GDM1 (cell line): ENCODE results near the gene RAPGEF4.
"Not testable (repeated sequence)": the region's sequence is repeated elsewhere in the genome, so short reads cannot be mapped to it uniquely, and the experiment has no call there.

Source experiments
- DNase-seq: peaks from one replicate; lab custom pipeline; 2025; lab: John Stamatoyannopoulos, UW

RAPGEF4 gene

GRCh38 chr2:173034143-173034542, 298.5 kb downstream of the RAPGEF4 start:
- DNase-seq: no peak

DNA sequence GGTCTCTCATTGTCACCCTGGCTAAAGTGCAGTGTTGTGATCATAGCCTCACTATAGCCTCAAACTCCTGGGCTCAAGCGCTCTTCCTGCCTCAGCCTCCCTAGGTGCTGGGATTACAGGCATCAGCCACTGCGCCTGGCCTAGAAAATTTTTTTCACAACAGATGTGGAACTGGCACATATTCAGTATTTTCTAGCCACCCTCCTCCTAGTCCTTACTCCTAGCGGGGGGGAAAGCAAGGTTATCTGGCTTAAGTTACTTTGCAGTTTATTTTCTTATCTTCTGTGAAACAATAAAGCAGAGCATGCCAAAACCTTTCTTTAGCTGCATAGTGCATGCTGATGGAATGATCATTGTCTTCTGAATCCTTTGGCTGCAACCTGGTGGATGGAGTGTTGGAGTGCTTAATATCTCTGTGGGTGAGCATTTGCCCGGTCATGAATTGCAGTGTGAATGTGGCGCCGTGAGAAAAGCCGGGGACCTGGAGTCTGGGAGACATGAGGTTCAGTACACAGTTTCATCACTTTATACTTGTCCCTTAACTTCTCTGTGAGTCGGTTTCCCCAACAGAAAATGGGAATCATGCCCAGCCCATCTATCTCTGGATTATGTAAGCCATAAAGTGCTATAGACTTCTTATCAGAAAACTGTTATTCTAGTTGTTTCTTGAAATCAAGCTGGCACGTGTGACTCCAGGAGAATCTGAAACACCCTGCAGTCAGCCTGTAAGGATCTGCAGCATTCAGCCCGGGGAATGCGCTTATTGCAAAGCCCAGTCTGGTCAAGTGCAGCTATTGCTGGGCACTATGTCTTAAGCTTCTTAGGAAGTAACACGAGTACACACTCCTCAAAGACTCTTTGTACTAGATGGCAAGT, 301.8 kb downstream of the RAPGEF4 start:
- no peak for DNase-seq

GRCh38 chr2:173038257-173038656, 302.6 kb downstream of the RAPGEF4 start:
- DNase-seq: not testable (repeated sequence)

- no peak for DNase-seq
These were observed 305.1 kb downstream of the RAPGEF4 start for GRCh38 chr2:173040729-173041128.

DNA sequence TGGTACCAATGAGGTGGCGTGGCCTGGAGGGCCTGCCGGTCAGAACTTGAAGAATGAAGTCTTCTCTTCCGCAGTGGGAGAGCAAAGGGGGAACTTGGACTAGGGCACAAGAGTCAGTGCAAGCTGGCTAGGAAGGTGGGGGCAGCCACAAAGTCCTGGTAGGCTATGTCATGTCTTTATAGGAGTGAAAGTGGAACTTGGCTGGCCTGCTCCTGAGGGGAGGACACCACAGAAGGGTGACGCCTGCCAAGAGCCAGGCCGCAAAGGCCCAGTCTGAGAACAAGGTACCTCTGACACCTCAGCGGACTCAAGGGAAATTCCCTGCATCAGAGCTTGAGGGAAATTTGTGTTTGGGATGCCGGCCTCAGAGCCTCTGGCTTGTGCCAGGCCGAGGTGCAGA, 307.8 kb downstream of the RAPGEF4 start:
- no peak for DNase-seq

- no peak for DNase-seq
These were observed 308.4 kb downstream of the RAPGEF4 start for GRCh38 chr2:173043897-173044519.

- DNase-seq: no peak
These were observed 309.0 kb downstream of the RAPGEF4 start for GRCh38 chr2:173044686-173045085.

DNA sequence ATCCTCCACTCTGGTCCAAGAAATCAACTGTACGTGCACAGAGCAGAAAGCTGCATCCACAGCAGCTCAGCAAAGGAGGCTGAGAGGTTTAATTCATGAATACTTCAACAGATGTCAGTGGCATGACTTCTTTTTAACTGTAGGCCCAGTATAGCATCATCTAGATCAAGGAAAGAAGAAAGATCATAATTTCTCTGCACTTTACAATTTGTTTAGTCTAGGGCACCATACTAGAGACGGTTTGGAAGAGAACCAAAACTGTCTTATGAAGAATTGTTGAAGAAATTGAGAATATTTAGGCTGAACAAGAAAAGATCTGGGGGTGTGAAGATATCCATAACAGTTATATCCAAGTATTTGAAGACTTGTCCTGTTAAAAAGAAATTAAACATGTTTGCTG, 309.5 kb downstream of the RAPGEF4 start:
- DNase-seq: no peak

DNA sequence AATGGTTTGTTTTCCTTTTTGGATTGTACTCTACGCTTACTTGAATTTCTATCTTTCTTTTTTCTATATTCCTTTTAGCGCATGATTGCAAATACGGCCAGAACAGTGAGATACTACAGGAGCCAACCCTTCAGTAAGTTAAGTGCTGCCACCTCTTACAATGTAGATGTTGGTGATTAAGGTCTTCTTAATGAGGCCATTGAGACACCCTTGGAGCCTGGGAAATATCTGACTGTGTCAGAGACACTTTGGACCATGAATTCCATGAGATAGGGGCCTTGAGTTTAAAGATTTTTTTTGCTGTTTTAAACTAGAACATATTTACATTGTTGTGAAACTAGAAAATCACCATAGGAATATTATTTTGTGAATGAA, 312.9 kb downstream of the RAPGEF4 start:
- DNase-seq: no peak

DNA sequence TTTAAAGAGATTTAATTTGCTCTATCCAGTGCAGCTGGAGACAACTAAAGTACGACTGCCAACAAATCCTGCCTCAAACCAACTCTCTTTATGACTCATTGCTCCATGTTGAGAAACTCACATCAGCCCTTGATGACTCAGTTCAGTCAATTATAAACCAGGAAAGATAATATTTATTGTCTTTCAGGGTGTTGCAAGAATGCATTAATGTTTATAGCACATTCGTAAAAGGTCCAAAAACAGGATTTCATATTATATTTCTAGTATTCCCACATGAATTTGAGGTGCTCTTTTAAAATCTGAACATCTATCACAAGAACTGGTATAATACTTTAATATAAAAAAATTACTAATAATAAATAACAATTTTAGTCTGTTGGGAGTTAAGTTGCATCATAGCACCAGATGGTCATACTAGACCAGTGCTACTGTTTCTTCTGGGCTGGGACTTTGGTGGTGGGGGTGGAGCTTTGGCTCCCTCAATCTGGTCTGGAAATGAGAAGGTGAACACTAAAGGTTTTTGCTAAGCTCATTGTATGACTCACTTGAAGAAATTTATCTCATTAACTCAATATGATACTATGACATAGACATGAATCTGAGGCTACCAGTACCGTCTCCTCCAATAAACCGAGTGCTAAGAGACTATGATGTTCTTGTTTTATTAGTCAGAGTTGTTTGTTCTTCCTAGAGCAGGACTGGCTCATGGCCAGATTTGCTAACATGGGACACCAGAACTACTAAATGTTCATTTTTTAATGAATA, 313.4 kb downstream of the RAPGEF4 start:
- DNase-seq: no peak

- no peak for DNase-seq
These were observed 314.2 kb downstream of the RAPGEF4 start for GRCh38 chr2:173049831-173050230.

GRCh38 chr2:173050684-173051083, 315.0 kb downstream of the RAPGEF4 start:
- DNase-seq: no peak

- no peak for DNase-seq
These were observed 316.0 kb downstream of the RAPGEF4 start for GRCh38 chr2:173051463-173052215.

GRCh38 chr2:173053043-173053699, 317.5 kb downstream of the RAPGEF4 start:
- DNase-seq: no peak

DNA sequence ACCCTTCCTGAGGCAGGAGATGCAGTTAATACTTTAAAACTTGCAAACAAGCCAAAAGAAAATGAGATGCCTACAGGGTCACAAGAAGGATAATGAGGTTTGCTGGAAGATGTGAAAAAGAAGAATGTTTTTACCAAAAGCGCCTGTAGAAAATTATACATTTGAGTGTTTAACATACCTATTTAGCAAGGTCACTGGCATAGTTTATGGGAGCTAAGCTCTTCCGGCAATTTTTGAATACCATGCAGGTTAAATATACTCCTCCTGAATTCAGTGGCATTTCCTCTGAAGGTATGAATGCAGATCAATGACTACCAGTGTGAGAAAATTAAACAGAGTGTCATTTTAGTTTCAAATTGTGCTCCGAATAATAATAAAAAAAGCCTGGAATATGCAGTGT, 318.8 kb downstream of the RAPGEF4 start:
- DNase-seq: no peak

GRCh38 chr2:173056705-173057364, 321.2 kb downstream of the RAPGEF4 start:
- DNase-seq: no peak

DNA sequence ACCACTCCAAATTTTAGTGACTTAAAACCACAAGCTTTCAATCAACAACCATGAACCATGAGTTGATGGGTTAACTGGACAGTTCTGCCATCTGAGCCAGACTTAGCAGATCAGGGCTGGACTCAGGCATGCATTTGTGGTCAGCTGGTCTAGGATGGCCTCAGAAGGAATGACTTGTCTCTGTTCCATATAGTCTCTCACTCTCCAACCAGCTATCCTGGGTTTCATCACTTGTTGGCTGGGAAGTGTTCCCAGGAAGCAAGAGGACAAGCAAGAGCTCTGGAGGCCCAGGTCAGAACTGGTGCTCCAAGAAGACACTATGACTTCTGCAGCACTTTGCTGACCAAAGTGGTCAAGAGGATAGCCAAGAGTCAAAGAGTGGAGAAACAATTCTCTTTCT, 322.5 kb downstream of the RAPGEF4 start:
- DNase-seq: no peak

DNA sequence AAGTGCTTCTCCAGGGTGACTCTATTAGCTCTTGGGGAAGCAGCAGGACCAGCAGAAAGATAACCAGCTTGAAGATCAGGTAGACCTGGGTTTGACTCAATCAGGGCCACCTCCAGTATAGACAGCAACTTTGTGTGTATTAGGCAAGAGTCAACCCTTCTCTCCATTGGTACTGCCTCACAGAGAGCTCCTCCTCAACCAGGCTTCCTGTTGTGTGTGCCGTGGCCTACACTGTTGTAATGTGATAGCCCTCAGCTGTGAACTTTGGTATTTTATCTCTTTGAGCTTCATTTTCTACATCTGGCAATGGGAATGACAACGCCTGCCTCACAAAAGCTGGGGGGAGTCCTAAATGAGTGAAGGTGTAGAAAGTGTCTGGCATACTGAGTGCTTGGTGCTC, 323.0 kb downstream of the RAPGEF4 start:
- no peak for DNase-seq

DNA sequence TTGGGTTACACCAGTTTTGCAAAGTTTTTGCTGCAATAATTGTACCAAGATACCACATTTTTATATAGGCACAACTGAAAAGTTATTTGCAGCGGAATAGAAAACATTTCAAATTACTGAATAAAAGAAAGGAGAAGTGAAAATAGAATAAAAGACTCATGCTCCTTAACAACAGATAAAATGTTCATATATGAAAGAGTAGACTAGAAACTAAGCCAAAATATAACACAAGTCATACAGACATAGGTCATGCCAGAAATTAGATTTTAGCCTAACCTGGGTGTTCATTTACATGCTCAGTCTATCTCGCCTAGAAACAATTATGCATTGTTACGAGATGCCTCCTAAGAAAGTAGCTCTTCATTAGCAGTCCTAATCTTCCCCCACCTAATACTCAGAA, 323.6 kb downstream of the RAPGEF4 start:
- DNase-seq: no peak

- DNase-seq: no peak
These were observed 324.4 kb downstream of the RAPGEF4 start for GRCh38 chr2:173059971-173060461.

- no peak for DNase-seq
These were observed 327.2 kb downstream of the RAPGEF4 start for GRCh38 chr2:173062801-173063200.
